8988T (cell line): Measurements from ENCODE around the gene C11orf68.

Source experiments
- DNase-seq: peaks from one replicate; pipeline ENCODE4 v3.0.0; 2011

The C11orf68 gene

DNA sequence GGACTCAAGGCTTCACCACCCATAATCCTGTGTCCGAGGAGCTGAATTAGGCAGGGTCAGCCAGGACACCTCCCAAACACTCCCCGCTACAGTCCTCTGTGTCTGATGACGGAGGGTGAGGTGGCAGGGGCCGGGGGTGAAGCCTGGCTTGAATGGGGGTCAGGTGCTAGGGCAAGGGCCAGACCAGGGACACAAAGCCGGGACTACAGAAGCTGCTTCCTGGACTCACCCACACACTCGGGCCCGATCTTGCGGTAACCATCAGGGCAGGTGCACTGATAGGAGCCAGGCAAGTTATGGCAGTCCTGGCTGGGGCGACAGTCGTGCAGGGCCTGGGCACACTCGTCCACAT lies 48.6 kb downstream of the C11orf68 start:
- DNase-seq = no peak

DNA sequence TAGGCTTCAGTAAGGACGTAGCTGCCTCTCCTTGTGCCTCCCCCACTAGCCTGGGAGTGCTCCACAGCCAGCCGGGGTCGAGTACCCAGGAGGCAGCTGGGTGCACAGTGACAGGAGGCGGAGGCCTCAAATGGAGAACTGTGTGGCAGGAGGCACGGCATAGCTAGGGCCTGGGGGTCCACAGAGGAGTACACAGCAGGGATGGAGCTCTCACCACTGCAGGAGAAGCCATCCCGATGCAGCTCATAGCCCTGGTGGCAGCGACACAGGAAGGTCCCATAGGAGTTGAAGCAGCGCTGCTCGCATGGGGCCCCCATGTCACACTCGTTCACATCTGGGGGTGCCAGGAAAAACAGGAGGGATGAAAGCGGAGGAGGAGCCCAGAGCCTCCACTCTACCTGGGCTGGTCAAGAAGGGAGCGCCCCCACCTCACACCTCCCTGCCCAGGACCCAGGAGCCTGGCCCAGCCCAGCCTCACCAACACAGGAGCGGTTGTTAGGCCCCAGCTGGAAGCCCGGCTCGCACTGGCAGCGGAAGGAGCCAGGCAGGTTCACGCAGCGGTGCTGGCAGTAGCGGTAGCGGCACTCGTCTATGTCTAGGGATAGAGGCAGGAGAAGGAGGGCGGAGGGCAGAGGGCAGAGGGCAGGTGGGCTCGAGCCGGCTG lies 49.1 kb downstream of the C11orf68 start:
- no peak for DNase-seq

- DNase-seq = no peak
Observed at GRCh38 chr11:65868907-65869306, 50.0 kb downstream of the C11orf68 start.

DNA sequence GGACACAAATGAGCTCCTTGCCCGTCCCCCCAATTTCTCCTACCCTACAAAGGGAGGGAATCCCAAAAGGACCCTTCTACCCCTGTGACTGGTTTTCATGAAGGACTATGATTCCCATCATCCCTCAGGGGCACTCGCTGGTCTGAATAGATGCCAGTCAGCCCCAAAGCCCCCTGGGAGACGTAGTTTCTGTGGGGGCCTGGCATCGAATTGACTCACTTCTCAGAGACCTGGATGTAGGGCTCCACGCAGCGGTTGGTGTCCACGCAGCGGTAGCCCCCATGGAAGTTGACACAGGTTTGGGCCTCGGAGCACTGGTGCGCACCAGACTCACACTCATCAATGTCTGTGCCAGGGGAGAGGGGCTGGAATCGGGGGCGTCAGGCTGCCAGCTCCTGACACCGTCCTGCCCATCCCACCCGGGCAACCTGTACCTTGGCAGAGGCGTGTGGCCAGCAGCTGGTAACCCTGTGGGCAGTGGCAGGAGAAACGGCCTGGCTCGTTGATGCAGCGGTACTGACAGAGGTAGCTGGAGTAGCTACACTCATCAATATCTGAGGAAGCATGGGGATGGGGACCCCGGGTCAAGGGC lies 50.7 kb downstream of the C11orf68 start:
- peak; percentile 96 for DNase-seq

DNA sequence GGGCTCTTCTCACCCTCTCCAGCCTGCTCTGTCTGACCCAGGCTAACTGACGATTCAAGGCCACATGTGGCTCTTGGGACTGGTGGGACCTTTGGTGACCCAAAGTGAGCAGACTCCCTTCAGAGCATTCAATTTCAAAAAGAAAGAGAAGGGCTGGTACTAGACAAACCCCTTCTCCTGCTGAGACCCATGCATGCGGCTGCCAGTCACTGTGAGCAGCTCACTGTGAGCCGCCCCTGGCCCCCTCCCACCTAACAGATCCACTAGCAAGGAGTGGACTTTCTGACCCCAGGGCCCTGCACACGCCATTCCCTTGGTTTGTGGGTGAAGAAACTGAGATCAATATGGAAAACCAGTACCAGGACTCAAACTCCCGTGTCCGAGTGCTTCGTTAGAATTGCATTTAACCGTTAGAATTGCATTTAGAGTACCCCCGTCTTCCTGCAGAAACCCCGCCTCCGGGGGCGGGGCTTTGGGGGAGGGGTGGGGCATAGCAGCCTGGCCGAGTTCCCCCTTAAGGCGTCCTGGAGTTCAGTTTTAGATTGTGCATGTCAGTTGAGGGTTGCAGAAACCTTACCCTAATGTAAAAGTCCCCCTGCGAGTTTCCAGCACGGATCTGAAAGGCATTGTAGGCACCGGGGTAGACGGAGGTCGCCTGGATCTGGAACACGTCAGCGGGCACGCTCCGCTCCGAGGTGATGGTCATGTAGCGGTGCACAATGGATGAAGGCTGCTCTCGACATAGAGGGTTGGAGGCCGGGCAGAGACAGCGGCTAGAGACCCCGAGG lies 51.4 kb downstream of the C11orf68 start:
- no peak for DNase-seq
